HEK293 (cell line): ENCODE results near the gene TM4SF1.

ENCODE experiments used
- CTCF ChIA-PET: fragments of 350-600 bp; formaldehyde crosslinking; extraction: SDS; loops from one replicate; lab custom pipeline; 2021; ENCODE audit warnings: antibody characterized with exemption; lab: Yijun Ruan, JAX
- POLR2A ChIA-PET: fragments of 300-600 bp; formaldehyde crosslinking; extraction: SDS; loops from one replicate; lab custom pipeline; 2020; ENCODE audit warnings: antibody characterized with exemption, inconsistent platforms; lab: Yijun Ruan, JAX
- H3K27ac ChIP-seq: fragments of 200-500 bp; sonication (Bioruptor generic); 2 replicates; pipeline ENCODE4 v1.5.1; 2014; ENCODE audit warnings: low read depth, low read length, control low read depth, inconsistent platforms; ENCODE audit errors: extremely low read depth
- H3K36me3 ChIP-seq, 2 experiments: fragments of 200-500 bp in 1 of 2; sonication (Bioruptor generic) in 1 of 2; 1 replicate in 1 of 2; 2 replicates in 1 of 2; pipeline ENCODE4 v1.5.1; 2014 to 2017; ENCODE audit warnings: inconsistent platforms in 2 of 2, low read length in 2 of 2; ENCODE audit not compliant: control insufficient read depth in 2 of 2, insufficient read depth in 1 of 2
- H3K4me1 ChIP-seq: fragments of 200-500 bp; sonication (Bioruptor generic); 2 replicates; pipeline ENCODE4 v1.5.1; 2014; ENCODE audit warnings: mild to moderate bottlenecking, low read length, inconsistent platforms; ENCODE audit not compliant: control insufficient read depth, insufficient read depth
- H3K4me3 ChIP-seq: 2 replicates; pipeline ENCODE4 v1.5.1; 2011; ENCODE audit warnings: low read depth, mild to moderate bottlenecking, control low read depth, low read length, moderate library complexity
- H3K9me3 ChIP-seq: fragments of 200-500 bp; sonication (Bioruptor generic); 2 replicates; pipeline ENCODE4 v1.5.1; 2014; ENCODE audit warnings: low read depth, low read length, inconsistent platforms; ENCODE audit not compliant: control insufficient read depth, insufficient read depth
- BCL11A ChIP-seq: fragments of 450-650 bp; formaldehyde crosslinking; IDR thresholded peaks from 2 replicates; pipeline ENCODE4 v1.5.1; 2016; ENCODE audit warnings: low read depth, missing biosample characterization, missing genetic modification characterization
- BCL11B ChIP-seq: fragments of 450-650 bp; formaldehyde crosslinking; IDR thresholded peaks from 2 replicates; pipeline ENCODE4 v1.5.1; 2016; ENCODE audit warnings: low read depth, missing biosample characterization, missing genetic modification characterization
- GLIS1 ChIP-seq: fragments of 450-650 bp; formaldehyde crosslinking; IDR thresholded peaks from 2 replicates; pipeline ENCODE4 v1.5.1; 2016; ENCODE audit warnings: missing biosample characterization, missing genetic modification characterization
- KLF1 ChIP-seq: fragments of 450-650 bp; formaldehyde crosslinking; IDR thresholded peaks from 2 replicates; pipeline ENCODE4 v1.5.1; 2016; ENCODE audit warnings: missing biosample characterization, missing genetic modification characterization
- PRDM6 ChIP-seq: fragments of 450-650 bp; formaldehyde crosslinking; IDR thresholded peaks from 2 replicates; pipeline ENCODE4 v1.5.1; 2017; ENCODE audit warnings: missing biosample characterization, missing genetic modification characterization
- SP2 ChIP-seq: fragments of 450-650 bp; formaldehyde crosslinking; IDR thresholded peaks from 2 replicates; pipeline ENCODE4 v1.5.1; 2016; ENCODE audit warnings: missing biosample characterization, missing genetic modification characterization
- WT1 ChIP-seq: fragments of 450-650 bp; formaldehyde crosslinking; IDR thresholded peaks from 2 replicates; pipeline ENCODE4 v1.5.1; 2016; ENCODE audit warnings: missing biosample characterization, missing genetic modification characterization
- ZBTB20 ChIP-seq: fragments of 450-650 bp; formaldehyde crosslinking; IDR thresholded peaks from 2 replicates; pipeline ENCODE4 v1.5.1; 2016; ENCODE audit warnings: missing biosample characterization, missing genetic modification characterization
- ZNF133 ChIP-seq: fragments of 450-650 bp; formaldehyde crosslinking; IDR thresholded peaks from 2 replicates; pipeline ENCODE4 v1.5.1; 2016; ENCODE audit warnings: missing biosample characterization, missing genetic modification characterization
- ZNF146 ChIP-seq: fragments of 450-650 bp; formaldehyde crosslinking; IDR thresholded peaks from 2 replicates; pipeline ENCODE4 v1.5.1; 2016; ENCODE audit warnings: missing biosample characterization, missing genetic modification characterization
- ZNF302 ChIP-seq: fragments of 450-650 bp; formaldehyde crosslinking; IDR thresholded peaks from 2 replicates; pipeline ENCODE4 v1.5.1; 2016; ENCODE audit warnings: missing biosample characterization, missing genetic modification characterization, low read depth
- ZNF366 ChIP-seq: fragments of 450-650 bp; formaldehyde crosslinking; conservative IDR thresholded peaks from 2 replicates; pipeline ENCODE4 v1.5.1; 2016; ENCODE audit warnings: missing biosample characterization, missing genetic modification characterization
- ZNF426 ChIP-seq: fragments of 450-650 bp; formaldehyde crosslinking; IDR thresholded peaks from 2 replicates; pipeline ENCODE4 v1.5.1; 2017; ENCODE audit warnings: missing biosample characterization, missing genetic modification characterization, mild to moderate bottlenecking, inconsistent platforms, moderate library complexity
- ZNF510 ChIP-seq: fragments of 450-650 bp; formaldehyde crosslinking; IDR thresholded peaks from 2 replicates; pipeline ENCODE4 v1.5.1; 2018; ENCODE audit warnings: mild to moderate bottlenecking, missing genetic modification characterization, missing biosample characterization; ENCODE audit not compliant: insufficient replicate concordance
- ZNF548 ChIP-seq: fragments of 450-650 bp; formaldehyde crosslinking; IDR thresholded peaks from 2 replicates; pipeline ENCODE4 v1.5.1; 2016; ENCODE audit warnings: missing biosample characterization, missing genetic modification characterization
- ZNF645 ChIP-seq: fragments of 450-650 bp; formaldehyde crosslinking; IDR thresholded peaks from 2 replicates; pipeline ENCODE4; 2016; ENCODE audit warnings: missing biosample characterization, missing genetic modification characterization
- ZNF677 ChIP-seq: fragments of 450-650 bp; IDR thresholded peaks from 2 replicates; pipeline ENCODE4 v1.5.0; 2018; ENCODE audit warnings: missing biosample characterization, mild to moderate bottlenecking, missing genetic modification characterization, moderate library complexity
- ZNF707 ChIP-seq: fragments of 450-650 bp; formaldehyde crosslinking; IDR thresholded peaks from 2 replicates; pipeline ENCODE4 v1.5.1; 2016; ENCODE audit warnings: missing biosample characterization, missing genetic modification characterization
- ZXDB ChIP-seq: fragments of 450-650 bp; formaldehyde crosslinking; IDR thresholded peaks from 2 replicates; pipeline ENCODE4 v1.5.1; 2016; ENCODE audit warnings: missing biosample characterization, missing genetic modification characterization
- TF ChIP-seq, protein P1 (sequence below): fragments of 450-650 bp; formaldehyde crosslinking; IDR thresholded peaks from 2 replicates; pipeline ENCODE4 v1.5.1; 2017; ENCODE audit warnings: missing biosample characterization, mild to moderate bottlenecking, missing genetic modification characterization, moderate library complexity
- TF ChIP-seq, protein P2 (sequence below): fragments of 450-650 bp; formaldehyde crosslinking; IDR thresholded peaks from 2 replicates; pipeline ENCODE4 v1.5.1; 2017; ENCODE audit warnings: missing biosample characterization, missing genetic modification characterization
- TF ChIP-seq, protein P3 (sequence below): fragments of 450-650 bp; formaldehyde crosslinking; IDR thresholded peaks from 2 replicates; pipeline ENCODE4 v1.5.1; 2016; ENCODE audit warnings: missing biosample characterization, missing genetic modification characterization, borderline replicate concordance

The TM4SF1 gene

GRCh38 chr3:149342413-149343380 is 34.8 kb downstream of the TM4SF1 start:
- ChIA-PET CTCF (interaction anchor here (0.5 to 1.3 kb wide), 5 partner anchors 9 to 1337 kb away, joined by 3 to 5 read pairs (median 3); no protein-coding TSS in a partner anchor), POLR2A (no interaction called here)
- TF ChIP-seq, protein P1, sequence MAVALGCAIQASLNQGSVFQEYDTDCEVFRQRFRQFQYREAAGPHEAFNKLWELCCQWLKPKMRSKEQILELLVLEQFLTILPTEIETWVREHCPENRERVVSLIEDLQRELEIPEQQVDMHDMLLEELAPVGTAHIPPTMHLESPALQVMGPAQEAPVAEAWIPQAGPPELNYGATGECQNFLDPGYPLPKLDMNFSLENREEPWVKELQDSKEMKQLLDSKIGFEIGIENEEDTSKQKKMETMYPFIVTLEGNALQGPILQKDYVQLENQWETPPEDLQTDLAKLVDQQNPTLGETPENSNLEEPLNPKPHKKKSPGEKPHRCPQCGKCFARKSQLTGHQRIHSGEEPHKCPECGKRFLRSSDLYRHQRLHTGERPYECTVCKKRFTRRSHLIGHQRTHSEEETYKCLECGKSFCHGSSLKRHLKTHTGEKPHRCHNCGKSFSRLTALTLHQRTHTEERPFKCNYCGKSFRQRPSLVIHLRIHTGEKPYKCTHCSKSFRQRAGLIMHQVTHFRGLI = no peak
- Histone ChIP-seq H3K4me3 (no peak overlapping the region), H3K9me3 (no peaks in the 10 kb centered on the region), H3K4me1 (no peaks in the 10 kb centered on the region), H3K27ac (no peak overlapping the region), H3K36me3 (no peaks in the 10 kb centered on the region)

- H3K36me3 ChIP-seq = no peaks in the 10 kb centered on the region
- TF ChIP-seq BCL11B (tag by site-specific recombination) (no peak), ZXDB (tag by site-specific recombination) (no peak), WT1 (tag by site-specific recombination) (0 out of 2 replicates have a peak, but pooled peaks have one; percentile 29), ZNF548 (tag by site-specific recombination) (no peak), SP2 (tag by site-specific recombination) (no peak), KLF1 (tag by site-specific recombination) (no peak)
- TF ChIP-seq, protein P2, sequence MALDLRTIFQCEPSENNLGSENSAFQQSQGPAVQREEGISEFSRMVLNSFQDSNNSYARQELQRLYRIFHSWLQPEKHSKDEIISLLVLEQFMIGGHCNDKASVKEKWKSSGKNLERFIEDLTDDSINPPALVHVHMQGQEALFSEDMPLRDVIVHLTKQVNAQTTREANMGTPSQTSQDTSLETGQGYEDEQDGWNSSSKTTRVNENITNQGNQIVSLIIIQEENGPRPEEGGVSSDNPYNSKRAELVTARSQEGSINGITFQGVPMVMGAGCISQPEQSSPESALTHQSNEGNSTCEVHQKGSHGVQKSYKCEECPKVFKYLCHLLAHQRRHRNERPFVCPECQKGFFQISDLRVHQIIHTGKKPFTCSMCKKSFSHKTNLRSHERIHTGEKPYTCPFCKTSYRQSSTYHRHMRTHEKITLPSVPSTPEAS = no peak
- H3K4me1 ChIP-seq = no peaks in the 10 kb centered on the region
- no peak overlapping the region for H3K27ac ChIP-seq
- ChIA-PET POLR2A (no interaction called here), CTCF (interaction anchor here (0.7 to 1.3 kb wide), 5 partner anchors 8 to 412 kb away, joined by 3 to 5 read pairs (median 3); partner anchors contain the start of gene COMMD2)
- H3K9me3 ChIP-seq = no peaks in the 10 kb centered on the region
- H3K4me3 ChIP-seq = no peak overlapping the region
Observed at GRCh38 chr3:149340310-149340933, 37.0 kb downstream of the TM4SF1 start.

- H3K4me3 ChIP-seq = no peak overlapping the region
- no peaks in the 10 kb centered on the region for H3K9me3 ChIP-seq
- H3K27ac ChIP-seq = no peak overlapping the region
- no peaks in the 10 kb centered on the region for H3K36me3 ChIP-seq
- CTCF ChIA-PET = interaction anchor here (1.0 to 1.3 kb wide), 2 partner anchors 9 to 12 kb away, joined by 3 to 5 read pairs; no protein-coding TSS in a partner anchor
- POLR2A ChIA-PET = no interaction called here
- no peaks in the 10 kb centered on the region for H3K4me1 ChIP-seq
- TF ChIP-seq, protein P3, sequence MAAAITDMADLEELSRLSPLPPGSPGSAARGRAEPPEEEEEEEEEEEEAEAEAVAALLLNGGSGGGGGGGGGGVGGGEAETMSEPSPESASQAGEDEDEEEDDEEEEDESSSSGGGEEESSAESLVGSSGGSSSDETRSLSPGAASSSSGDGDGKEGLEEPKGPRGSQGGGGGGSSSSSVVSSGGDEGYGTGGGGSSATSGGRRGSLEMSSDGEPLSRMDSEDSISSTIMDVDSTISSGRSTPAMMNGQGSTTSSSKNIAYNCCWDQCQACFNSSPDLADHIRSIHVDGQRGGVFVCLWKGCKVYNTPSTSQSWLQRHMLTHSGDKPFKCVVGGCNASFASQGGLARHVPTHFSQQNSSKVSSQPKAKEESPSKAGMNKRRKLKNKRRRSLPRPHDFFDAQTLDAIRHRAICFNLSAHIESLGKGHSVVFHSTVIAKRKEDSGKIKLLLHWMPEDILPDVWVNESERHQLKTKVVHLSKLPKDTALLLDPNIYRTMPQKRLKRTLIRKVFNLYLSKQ (tag by site-specific recombination) = no peak
- TF ChIP-seq ZNF510 (no peak), PRDM6 (tag by site-specific recombination) (no peak), SP2 (tag by site-specific recombination) (no peak), BCL11A (no peak), ZNF366 (tag by site-specific recombination) (peak; percentile 62), ZNF302 (tag by site-specific recombination) (no peak), ZNF707 (tag by site-specific recombination) (no peak), BCL11B (tag by site-specific recombination) (no peak), ZNF426 (no peak), ZNF677 (tag by site-specific recombination) (no peak), ZNF146 (tag by site-specific recombination) (no peak), ZNF133 (tag by site-specific recombination) (no peak), ZBTB20 (tag by site-specific recombination) (no peak), ZNF645 (tag by site-specific recombination) (no peak), KLF1 (tag by site-specific recombination) (no peak), GLIS1 (peak; percentile 25; the same call in 1 of the 2 replicates)
Observed at GRCh38 chr3:149339931-149340309, 37.5 kb downstream of the TM4SF1 start.
